Hepatocyte (in vitro differentiated cells): Measurements from ENCODE around the gene TEAD1. TPM values are rescaled to one million over a fixed set of nuclear protein-coding genes. Genes with fewer than 3 reads are reported as not detected.

Experiments
- DNase-seq: peaks from one replicate; pipeline ENCODE4 v3.0.0-alpha.2; 2016; ENCODE audit warnings: low spot score
- H2AFZ ChIP-seq: fragments of 200-600 bp; sonication (generic); 2 replicates; pipeline ENCODE4 v1.6.0; 2016; ENCODE audit warnings: antibody characterized with exemption, mild to moderate bottlenecking
- H3K27ac ChIP-seq: fragments of 200-600 bp; sonication (generic); 2 replicates; pipeline ENCODE4 v1.5.1; 2016; ENCODE audit warnings: mild to moderate bottlenecking
- H3K27me3 ChIP-seq: fragments of 200-600 bp; sonication (generic); 2 replicates; pipeline ENCODE4 v1.6.1; 2016
- H3K36me3 ChIP-seq: fragments of 200-600 bp; sonication (generic); replicated peaks from 2 replicates; pipeline ENCODE4 v1.5.1; 2016; ENCODE audit warnings: low read depth; ENCODE audit not compliant: insufficient read depth
- H3K4me1 ChIP-seq: fragments of 200-600 bp; sonication (generic); 2 replicates; pipeline ENCODE4 v1.5.1; 2016; ENCODE audit warnings: mild to moderate bottlenecking, moderate library complexity; ENCODE audit not compliant: insufficient read depth
- H3K4me2 ChIP-seq: fragments of 200-600 bp; sonication (generic); 2 replicates; pipeline ENCODE4 v1.6.0; 2016
- H3K4me3 ChIP-seq: fragments of 200-600 bp; sonication (generic); 2 replicates; pipeline ENCODE4 v1.5.1; 2016; ENCODE audit warnings: mild to moderate bottlenecking
- H3K79me2 ChIP-seq: fragments of 200-600 bp; sonication (generic); 2 replicates; pipeline ENCODE4 v1.6.0; 2017; ENCODE audit warnings: mild to moderate bottlenecking
- H3K9me2 ChIP-seq: fragments of 200-600 bp; sonication (generic); replicated peaks from 2 replicates; pipeline ENCODE4 v1.6.0; 2017; ENCODE audit warnings: mild to moderate bottlenecking; ENCODE audit not compliant: insufficient read depth
- H3K9me3 ChIP-seq: fragments of 200-600 bp; sonication (generic); 2 replicates; pipeline ENCODE4 v1.5.1; 2016; ENCODE audit warnings: low read depth, mild to moderate bottlenecking
- H4K20me1 ChIP-seq: fragments of 200-600 bp; sonication (generic); 2 replicates; pipeline ENCODE4 v1.6.0; 2016; ENCODE audit warnings: mild to moderate bottlenecking; ENCODE audit not compliant: insufficient read depth, poor library complexity, severe bottlenecking
- EZH2 ChIP-seq: fragments of 200-600 bp; sonication (generic); IDR thresholded peaks from 2 replicates; pipeline ENCODE4 v1.6.1; 2016; ENCODE audit warnings: antibody characterized with exemption, mild to moderate bottlenecking, borderline replicate concordance
- EZH2phosphoT487 ChIP-seq: fragments of 200-600 bp; sonication (generic); IDR thresholded peaks from one replicate; pipeline ENCODE4 v1.6.1; 2018; ENCODE audit warnings: antibody characterized with exemption, mild to moderate bottlenecking, low read depth, moderate library complexity; ENCODE audit not compliant: unreplicated experiment, severe bottlenecking
- WGBS: methylation state at CpG from one replicate; pipeline ENCODE4 v1.1.6; 2016; ENCODE audit warnings: low lambda C conversion rate; ENCODE audit errors: missing lambda C conversion rate; 5-methylcytosine and 5-hydroxymethylcytosine counted together
- polyA plus RNA-seq: library from polyadenylated mRNA; unstranded; fragments of >200 nt; fragmentation: Nextera tagmentation; extraction: Ambion mirVana; gene quantifications from 2 replicates; pipeline ENCODE4 v1.2.1, GENCODE V29; 2016
- total RNA-seq: library from RNA; depleted of rRNA; stranded (reverse); fragments of >200 nt; gene quantifications from 2 replicates; pipeline ENCODE4 v1.2.3, GENCODE V29; 2014
- TF ChIP-seq, protein P1 (sequence below): fragments of 200-600 bp; sonication (generic); IDR thresholded peaks from 2 replicates; pipeline ENCODE4 v1.5.1; 2016; ENCODE audit warnings: antibody characterized with exemption, mild to moderate bottlenecking; ENCODE audit not compliant: poor library complexity

Gene TEAD1
- total and polyA plus RNA-seq, 2 experiments from 2014 or later: 37.2 to 82.2 TPM

DNA sequence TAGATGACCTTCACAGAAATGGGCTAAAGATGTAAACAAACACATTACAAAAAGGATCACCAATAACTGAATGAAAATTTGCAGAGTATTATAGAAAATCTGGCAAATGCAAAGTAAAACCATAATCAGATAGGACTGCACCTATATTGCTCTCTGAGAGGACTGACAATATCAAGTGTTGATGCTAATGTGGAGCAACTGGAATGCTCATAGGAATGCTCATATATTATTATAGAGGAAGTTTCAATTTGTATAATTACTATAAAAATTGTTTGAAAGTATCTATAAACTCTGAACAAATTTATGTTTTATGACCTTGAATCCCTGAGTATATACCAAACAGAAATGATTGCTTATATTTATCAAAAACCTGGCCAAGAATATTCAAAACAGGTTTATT lies 18.4 kb upstream of the TEAD1 start:
- Histone ChIP-seq H3K4me1 (no peaks in the 10 kb centered on the region), H3K4me3 (no peak overlapping the region), H3K79me2 (no peaks in the 10 kb centered on the region), H3K27me3 (no peaks in the 10 kb centered on the region), H3K9me2 (no peaks in the 10 kb centered on the region), H3K9me3 (no peaks in the 10 kb centered on the region), H3K27ac (no peak overlapping the region), H3K4me2 (no peak overlapping the region), H3K36me3 (no peaks in the 10 kb centered on the region), H2AFZ (no peak overlapping the region), H4K20me1 (no peaks in the 10 kb centered on the region)
- no peak for DNase-seq
- TF ChIP-seq EZH2phosphoT487 (no peak), EZH2 (no peak)
- TF ChIP-seq, protein P1, sequence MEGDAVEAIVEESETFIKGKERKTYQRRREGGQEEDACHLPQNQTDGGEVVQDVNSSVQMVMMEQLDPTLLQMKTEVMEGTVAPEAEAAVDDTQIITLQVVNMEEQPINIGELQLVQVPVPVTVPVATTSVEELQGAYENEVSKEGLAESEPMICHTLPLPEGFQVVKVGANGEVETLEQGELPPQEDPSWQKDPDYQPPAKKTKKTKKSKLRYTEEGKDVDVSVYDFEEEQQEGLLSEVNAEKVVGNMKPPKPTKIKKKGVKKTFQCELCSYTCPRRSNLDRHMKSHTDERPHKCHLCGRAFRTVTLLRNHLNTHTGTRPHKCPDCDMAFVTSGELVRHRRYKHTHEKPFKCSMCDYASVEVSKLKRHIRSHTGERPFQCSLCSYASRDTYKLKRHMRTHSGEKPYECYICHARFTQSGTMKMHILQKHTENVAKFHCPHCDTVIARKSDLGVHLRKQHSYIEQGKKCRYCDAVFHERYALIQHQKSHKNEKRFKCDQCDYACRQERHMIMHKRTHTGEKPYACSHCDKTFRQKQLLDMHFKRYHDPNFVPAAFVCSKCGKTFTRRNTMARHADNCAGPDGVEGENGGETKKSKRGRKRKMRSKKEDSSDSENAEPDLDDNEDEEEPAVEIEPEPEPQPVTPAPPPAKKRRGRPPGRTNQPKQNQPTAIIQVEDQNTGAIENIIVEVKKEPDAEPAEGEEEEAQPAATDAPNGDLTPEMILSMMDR: no peak

DNA sequence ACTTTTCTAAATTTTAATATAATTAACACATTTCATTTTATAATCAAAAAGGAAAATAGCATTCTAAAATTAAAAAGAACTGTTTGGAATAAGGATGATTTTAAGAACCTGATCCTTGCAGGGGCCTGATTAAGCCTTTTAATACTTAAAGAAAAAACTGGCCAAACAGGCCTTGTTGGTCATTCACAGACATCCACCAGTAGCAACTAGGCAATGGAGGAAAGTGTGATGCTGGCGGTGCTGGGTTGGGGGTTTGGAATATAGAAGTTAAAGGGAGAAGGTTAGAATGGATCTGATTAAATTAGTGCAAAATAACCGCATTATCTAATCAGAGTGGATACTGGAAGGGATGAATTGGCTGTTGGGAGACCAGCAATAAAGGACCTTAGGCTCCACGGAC lies 16.9 kb upstream of the TEAD1 start:
- no peak for TF ChIP-seq EZH2phosphoT487
- TF ChIP-seq, protein P1: no peak
- TF ChIP-seq EZH2: no peak
- Histone ChIP-seq H3K4me1 (no peaks in the 10 kb centered on the region), H3K4me2 (no peak overlapping the region), H4K20me1 (no peaks in the 10 kb centered on the region), H3K36me3 (no peaks in the 10 kb centered on the region), H2AFZ (no peak overlapping the region), H3K27ac (no peak overlapping the region), H3K4me3 (no peak overlapping the region), H3K9me2 (no peaks in the 10 kb centered on the region), H3K27me3 (no peaks in the 10 kb centered on the region), H3K9me3 (no peaks in the 10 kb centered on the region), H3K79me2 (no peaks in the 10 kb centered on the region)
- 94% methylated on average over 3 of the region's 3 CpGs for WGBS
- DNase-seq: no peak

DNA sequence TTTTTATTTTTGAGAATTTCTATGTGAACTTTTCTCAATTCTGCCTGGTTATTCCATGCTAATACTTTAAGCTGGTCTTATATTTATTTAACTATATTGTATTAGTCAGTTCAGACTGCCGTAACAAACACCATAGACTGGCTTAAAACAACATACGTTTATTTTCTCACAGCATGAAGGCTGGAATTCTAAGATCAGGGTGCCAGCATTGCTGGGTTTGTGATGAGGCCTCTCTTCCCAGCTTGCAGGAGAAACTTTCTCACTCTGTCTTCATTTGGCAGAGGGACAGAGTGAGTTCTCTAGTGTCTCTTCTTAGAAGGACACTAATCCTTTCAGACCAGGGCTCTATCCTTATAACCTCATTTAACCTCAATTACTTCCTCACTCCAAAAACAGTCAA lies 16.2 kb upstream of the TEAD1 start:
- H3K4me2 ChIP-seq: no peak overlapping the region
- H3K9me3 ChIP-seq: no peaks in the 10 kb centered on the region
- H3K4me1 ChIP-seq: no peaks in the 10 kb centered on the region
- TF ChIP-seq, protein P1: no peak
- TF ChIP-seq EZH2: no peak
- no peak for TF ChIP-seq EZH2phosphoT487
- WGBS: 89% methylated on average over 2 of the region's 2 CpGs
- H4K20me1 ChIP-seq: no peaks in the 10 kb centered on the region
- no peaks in the 10 kb centered on the region for H3K9me2 ChIP-seq
- H2AFZ ChIP-seq: no peak overlapping the region
- H3K27me3 ChIP-seq: no peaks in the 10 kb centered on the region
- H3K27ac ChIP-seq: no peak overlapping the region
- no peak overlapping the region for H3K4me3 ChIP-seq
- H3K79me2 ChIP-seq: no peaks in the 10 kb centered on the region
- no peaks in the 10 kb centered on the region for H3K36me3 ChIP-seq
- no peak for DNase-seq

DNA sequence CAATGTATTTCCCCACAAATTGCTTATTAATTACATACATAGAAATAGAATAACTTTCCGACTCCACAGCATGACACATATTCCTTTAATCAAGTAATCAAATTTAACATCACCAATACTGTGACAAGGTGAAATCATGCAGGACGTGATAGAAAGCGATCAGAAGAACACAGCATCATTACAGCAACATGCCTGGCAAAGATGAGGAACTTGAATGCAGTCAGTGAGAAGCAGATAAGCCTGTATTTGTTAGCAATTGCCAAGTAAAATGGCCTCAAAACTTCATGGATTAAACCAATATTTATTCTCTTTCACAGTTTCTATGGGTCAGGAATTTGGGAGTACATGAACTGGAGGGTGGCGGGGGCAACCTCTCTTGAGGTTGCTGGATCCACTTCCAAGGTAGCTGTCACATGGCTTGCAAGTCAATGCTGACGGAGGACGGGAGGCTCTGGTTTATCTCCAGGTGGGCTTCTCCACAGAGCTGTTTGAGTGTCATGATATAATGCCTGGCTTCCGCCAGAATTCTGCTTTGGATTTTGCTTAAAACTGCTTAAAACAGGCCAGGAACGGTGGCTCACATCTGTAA lies 12.0 kb upstream of the TEAD1 start:
- no peaks in the 10 kb centered on the region for H4K20me1 ChIP-seq
- 72% methylated on average over 8 of the region's 8 CpGs for WGBS
- no peak for DNase-seq

More for the DNA sequence above, 12.0 kb upstream of the TEAD1 start:
- Histone ChIP-seq H3K4me2 (no peak overlapping the region), H3K9me3 (no peaks in the 10 kb centered on the region), H3K79me2 (no peaks in the 10 kb centered on the region), H3K4me1 (no peaks in the 10 kb centered on the region), H3K4me3 (no peak overlapping the region), H3K27me3 (no peaks in the 10 kb centered on the region), H3K27ac (no peak overlapping the region), H3K9me2 (no peaks in the 10 kb centered on the region), H3K36me3 (no peaks in the 10 kb centered on the region), H2AFZ (no peak overlapping the region)
- TF ChIP-seq EZH2phosphoT487 (no peak), EZH2 (no peak)
- TF ChIP-seq, protein P1: no peak
